Measurements from ENCODE around the gene FIS1.

GRCh38 chr7:101222275-101222830, 22.5 kb downstream of the FIS1 start:
- TF ChIP-seq CTCF (IDR thresholded peaks at IDR 0.05; ENCODE audit: insufficient read depth, low read depth, low read length) = no peak
- no peak for TF ChIP-seq EZH2 (IDR thresholded peaks at IDR 0.05; ENCODE audit: insufficient read depth, low read length)

All from astrocyte (in vitro differentiated cells and primary cell).